ENCODE measurements around the gene ABCB10.

DNA sequence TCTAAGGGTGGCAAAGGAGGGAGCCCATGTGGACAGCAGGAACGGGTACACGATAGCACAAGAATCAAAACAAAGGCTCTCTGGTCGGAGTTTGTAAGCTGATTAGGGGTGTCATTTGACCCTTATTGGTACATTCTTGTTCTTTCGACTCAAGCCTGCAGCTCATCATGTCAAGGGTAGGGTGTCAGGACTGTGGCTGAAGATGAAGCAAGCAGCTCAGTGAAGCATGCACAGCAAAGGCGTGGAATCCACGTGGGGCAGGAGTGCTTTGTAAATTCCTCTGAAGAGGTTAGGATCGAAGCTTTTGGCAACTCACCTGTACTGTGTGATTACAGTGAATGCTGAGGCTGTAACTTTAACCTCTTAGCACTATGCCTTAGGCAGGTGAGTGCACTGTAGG lies 4.7 kb upstream of the ABCB10 start:
- no peak for TF ChIP-seq EZH2 (IDR thresholded peaks at IDR 0.05; ENCODE audit: insufficient read depth, poor library complexity, severe bottlenecking)
- TF ChIP-seq EZH2phosphoT487 (IDR thresholded peaks at IDR 0.05; ENCODE audit: insufficient read depth, low read depth) = no peak
